Measurements from ENCODE around the gene CPA5. TPM values are rescaled to one million over a fixed set of nuclear protein-coding genes. Genes with fewer than 3 reads are reported as not detected.

Gene CPA5
- total RNA-seq, 6 experiments from 2014 or later: not detected

- H3K4me3 Mint-ChIP-seq: no peak overlapping the region
- peaks cover 13% of the 10 kb centered on the region for H3K27me3 Mint-ChIP-seq (ENCODE audit: insufficient read depth)
- no peaks in the 10 kb centered on the region; the same call in 1 of the 2 replicates for H3K4me1 Mint-ChIP-seq (ENCODE audit: low read depth)
- H3K36me3 Mint-ChIP-seq (ENCODE audit: low read depth): no peaks in the 10 kb centered on the region
- H3K9me3 Mint-ChIP-seq: no peaks in the 10 kb centered on the region
- no peak for DNase-seq
- TF ChIP-seq, protein P1, sequence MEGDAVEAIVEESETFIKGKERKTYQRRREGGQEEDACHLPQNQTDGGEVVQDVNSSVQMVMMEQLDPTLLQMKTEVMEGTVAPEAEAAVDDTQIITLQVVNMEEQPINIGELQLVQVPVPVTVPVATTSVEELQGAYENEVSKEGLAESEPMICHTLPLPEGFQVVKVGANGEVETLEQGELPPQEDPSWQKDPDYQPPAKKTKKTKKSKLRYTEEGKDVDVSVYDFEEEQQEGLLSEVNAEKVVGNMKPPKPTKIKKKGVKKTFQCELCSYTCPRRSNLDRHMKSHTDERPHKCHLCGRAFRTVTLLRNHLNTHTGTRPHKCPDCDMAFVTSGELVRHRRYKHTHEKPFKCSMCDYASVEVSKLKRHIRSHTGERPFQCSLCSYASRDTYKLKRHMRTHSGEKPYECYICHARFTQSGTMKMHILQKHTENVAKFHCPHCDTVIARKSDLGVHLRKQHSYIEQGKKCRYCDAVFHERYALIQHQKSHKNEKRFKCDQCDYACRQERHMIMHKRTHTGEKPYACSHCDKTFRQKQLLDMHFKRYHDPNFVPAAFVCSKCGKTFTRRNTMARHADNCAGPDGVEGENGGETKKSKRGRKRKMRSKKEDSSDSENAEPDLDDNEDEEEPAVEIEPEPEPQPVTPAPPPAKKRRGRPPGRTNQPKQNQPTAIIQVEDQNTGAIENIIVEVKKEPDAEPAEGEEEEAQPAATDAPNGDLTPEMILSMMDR (IDR thresholded peaks at IDR 0.05): no peak
- no peak overlapping the region for H3K27ac Mint-ChIP-seq
Observed at GRCh38 chr7:130337410-130337971, 7.1 kb upstream of the CPA5 start.

GRCh38 chr7:130338233-130338632, 6.4 kb upstream of the CPA5 start:
- peaks cover 11% of the 10 kb centered on the region for H3K27me3 Mint-ChIP-seq (ENCODE audit: insufficient read depth)
- TF ChIP-seq, protein P1 (IDR thresholded peaks at IDR 0.05): no peak
- H3K9me3 Mint-ChIP-seq: no peaks in the 10 kb centered on the region
- DNase-seq: no peak
- no peaks in the 10 kb centered on the region; the same call in 1 of the 2 replicates for H3K4me1 Mint-ChIP-seq (ENCODE audit: low read depth)
- no peak overlapping the region for H3K27ac Mint-ChIP-seq
- no peak overlapping the region for H3K4me3 Mint-ChIP-seq
- H3K36me3 Mint-ChIP-seq (ENCODE audit: low read depth): no peaks in the 10 kb centered on the region

DNA sequence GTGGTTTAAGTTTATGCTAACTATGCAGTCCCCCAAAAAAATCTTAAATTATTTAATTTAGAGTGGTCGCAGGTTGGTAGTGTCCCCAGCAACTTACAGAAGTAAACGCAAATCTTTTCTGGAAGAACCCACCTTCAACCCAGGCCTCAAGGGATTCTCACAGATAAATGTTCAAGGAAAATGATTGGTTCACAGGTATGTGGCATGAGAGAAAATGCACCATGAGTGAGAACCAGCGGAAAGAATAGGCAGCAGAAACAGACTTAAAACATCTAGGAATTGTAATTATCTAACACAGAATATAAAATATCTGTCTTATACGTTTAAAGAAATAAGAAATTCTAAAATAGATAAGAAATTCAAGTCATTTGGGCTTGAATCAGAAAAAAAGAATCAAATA, 2.7 kb upstream of the CPA5 start:
- TF ChIP-seq, protein P1 (IDR thresholded peaks at IDR 0.05): no peak
- Mint-ChIP-seq H3K27me3 (ENCODE audit: insufficient read depth) (peaks cover 17% of the 10 kb centered on the region), H3K4me1 (ENCODE audit: low read depth) (no peaks in the 10 kb centered on the region; the same call in 1 of the 2 replicates), H3K9me3 (no peaks in the 10 kb centered on the region), H3K27ac (no peak overlapping the region), H3K4me3 (no peak overlapping the region), H3K36me3 (ENCODE audit: low read depth) (no peaks in the 10 kb centered on the region)
- no peak for DNase-seq

DNA sequence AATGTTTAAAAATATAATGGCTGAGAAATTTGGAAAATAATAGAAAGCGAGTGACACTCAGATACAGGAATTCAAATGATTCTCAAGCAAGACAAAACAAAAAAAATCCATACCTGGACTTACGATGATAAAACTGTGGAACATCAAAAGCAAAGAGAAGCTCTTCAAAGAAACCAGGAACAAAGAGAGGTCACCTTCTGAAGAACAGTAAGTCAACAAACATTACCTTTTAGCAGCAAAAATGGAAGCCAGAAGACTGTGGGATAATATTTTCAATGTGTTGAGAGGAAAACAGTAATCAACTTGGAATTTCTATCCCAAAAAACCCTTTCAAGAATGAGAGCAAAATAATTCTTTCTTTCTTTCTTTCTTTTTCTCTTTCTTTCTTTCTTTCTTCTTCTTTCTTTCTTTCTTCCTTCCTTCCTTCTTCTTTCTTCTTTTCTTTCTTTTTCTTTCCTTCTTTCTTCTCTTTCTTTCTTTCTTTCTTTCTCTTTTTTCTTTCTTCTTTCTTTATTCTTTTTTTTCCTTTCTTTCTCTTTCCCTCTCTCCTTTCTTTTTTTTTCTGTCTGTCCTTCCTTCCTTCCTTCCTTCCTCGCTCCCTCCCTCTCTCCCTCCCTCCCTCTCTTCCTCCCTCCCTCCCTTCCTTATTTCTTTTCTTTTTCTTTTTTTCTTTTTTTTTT, 1.8 kb upstream of the CPA5 start:
- TF ChIP-seq, protein P1 (IDR thresholded peaks at IDR 0.05): no peak
- Mint-ChIP-seq H3K27me3 (ENCODE audit: insufficient read depth) (peaks cover 15% of the 10 kb centered on the region), H3K4me1 (ENCODE audit: low read depth) (no peaks in the 10 kb centered on the region; the same call in 1 of the 2 replicates), H3K36me3 (ENCODE audit: low read depth) (no peaks in the 10 kb centered on the region), H3K4me3 (no peak overlapping the region), H3K9me3 (no peaks in the 10 kb centered on the region), H3K27ac (no peak overlapping the region)
- no peak for DNase-seq

DNA sequence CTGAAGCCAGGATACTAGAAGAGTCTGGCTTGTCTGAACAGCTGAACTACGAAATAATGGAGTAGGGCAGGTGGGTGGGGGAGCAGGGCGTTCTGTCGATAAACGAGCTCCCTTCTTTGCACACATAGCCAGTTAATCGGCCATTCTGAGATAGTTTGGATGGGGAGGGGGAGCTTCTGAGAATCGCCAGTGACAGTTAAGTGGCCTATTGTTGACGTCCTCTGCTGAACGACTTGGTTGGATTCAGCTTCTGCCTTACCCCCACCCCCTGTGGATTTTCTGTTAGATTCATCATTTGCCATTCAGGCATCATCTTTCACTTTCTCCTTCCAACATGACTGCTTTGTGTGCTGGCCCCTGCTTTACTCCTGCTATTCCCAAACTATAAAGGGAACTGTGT, 520 bp downstream of the CPA5 start:
- Mint-ChIP-seq H3K36me3 (ENCODE audit: low read depth) (no peaks in the 10 kb centered on the region; the same call in 1 of the 2 replicates), H3K27me3 (ENCODE audit: insufficient read depth) (peaks cover 17% of the 10 kb centered on the region), H3K27ac (no peak overlapping the region), H3K9me3 (no peaks in the 10 kb centered on the region), H3K4me1 (ENCODE audit: low read depth) (peaks cover 2% of the 10 kb centered on the region; the same call in 1 of the 2 replicates), H3K4me3 (no peak overlapping the region)
- TF ChIP-seq, protein P1 (IDR thresholded peaks at IDR 0.05): no peak
- DNase-seq: no peak

All from HFFc6 (cell line).